HUES64 (cell line): Measurements from ENCODE around the gene PLA2G2A. TPM values are rescaled to one million over a fixed set of nuclear protein-coding genes. Genes with fewer than 3 reads are reported as not detected.
"Not testable (repeated sequence)": the region's sequence is repeated elsewhere in the genome, so short reads cannot be mapped to it uniquely, and the experiment has no call there.

Experiments
- H3K27ac ChIP-seq: 2 replicates; pipeline ENCODE4 v1.7.0; 2013; ENCODE audit warnings: low read depth, low read length, inconsistent platforms
- H3K27me3 ChIP-seq: 2 replicates; pipeline ENCODE4 v1.6.1; 2013; ENCODE audit warnings: mild to moderate bottlenecking, low read length; ENCODE audit not compliant: insufficient read depth
- H3K36me3 ChIP-seq: 2 replicates; pipeline ENCODE4 v1.6.1; 2013; ENCODE audit warnings: mild to moderate bottlenecking, low read length; ENCODE audit not compliant: insufficient read depth
- H3K4me1 ChIP-seq: 2 replicates; pipeline ENCODE4 v1.6.1; 2013; ENCODE audit warnings: mild to moderate bottlenecking, low read length, moderate library complexity; ENCODE audit not compliant: insufficient read depth
- H3K4me3 ChIP-seq: 2 replicates; pipeline ENCODE4 v1.5.1; 2013; ENCODE audit warnings: mild to moderate bottlenecking, low read length, moderate library complexity
- H3K9ac ChIP-seq: 2 replicates; pipeline ENCODE4 v1.6.1; 2013; ENCODE audit warnings: mild to moderate bottlenecking, low read depth, low read length
- H3K9me3 ChIP-seq: 2 replicates; pipeline ENCODE4 v1.6.1; 2013; ENCODE audit warnings: low read depth, low read length; ENCODE audit not compliant: insufficient read depth
- WGBS: fragments of 150-250, 120-280 bp; methylation state at CpG from one replicate; pipeline ENCODE4 v1.1.7; 2013; ENCODE audit warnings: missing lambda C conversion rate; 5-methylcytosine and 5-hydroxymethylcytosine counted together
- polyA plus RNA-seq, 2 experiments: library from polyadenylated mRNA; stranded (reverse); fragments of 50-300 nt; gene quantifications; one replicate each; pipeline ENCODE4 v1.2.3, GENCODE V29; 2013

The PLA2G2A gene, protein sequence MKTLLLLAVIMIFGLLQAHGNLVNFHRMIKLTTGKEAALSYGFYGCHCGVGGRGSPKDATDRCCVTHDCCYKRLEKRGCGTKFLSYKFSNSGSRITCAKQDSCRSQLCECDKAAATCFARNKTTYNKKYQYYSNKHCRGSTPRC
- polyA plus RNA-seq (2013, experiment 1 of 2), result 2.2 TPM
- 2.2 TPM for polyA plus RNA-seq (2013, experiment 2 of 2)

- no peak within 1 kb of the TSS for H3K27ac ChIP-seq
- H3K9me3 ChIP-seq, result no peaks in the 10 kb centered on the region
- H3K27me3 ChIP-seq, result no peaks in the 10 kb centered on the region
- no peak within 1 kb of the TSS for H3K4me3 ChIP-seq
- H3K9ac ChIP-seq, result no peak within 1 kb of the TSS
- H3K36me3 ChIP-seq, result no peaks in the 10 kb centered on the region
- WGBS, result 94% methylated on average over 8 of the region's 8 CpGs
- H3K4me1 ChIP-seq, result peaks cover 19% of the 10 kb centered on the region
These were observed at the start of gene PLA2G2A for GRCh38 chr1:19979494-19979977. Gene PLA2G2A, minus strand, starts transcription at chr1:19979618. Its CDS starts 845 bp downstream, at chr1:19978773.

- no peak overlapping the region for H3K4me3 ChIP-seq
- 90% methylated on average over 5 of the region's 5 CpGs for WGBS
- no peak overlapping the region for H3K27ac ChIP-seq
These were observed 49.3 kb upstream of the PLA2G2A start for GRCh38 chr1:20028726-20029125.

DNA sequence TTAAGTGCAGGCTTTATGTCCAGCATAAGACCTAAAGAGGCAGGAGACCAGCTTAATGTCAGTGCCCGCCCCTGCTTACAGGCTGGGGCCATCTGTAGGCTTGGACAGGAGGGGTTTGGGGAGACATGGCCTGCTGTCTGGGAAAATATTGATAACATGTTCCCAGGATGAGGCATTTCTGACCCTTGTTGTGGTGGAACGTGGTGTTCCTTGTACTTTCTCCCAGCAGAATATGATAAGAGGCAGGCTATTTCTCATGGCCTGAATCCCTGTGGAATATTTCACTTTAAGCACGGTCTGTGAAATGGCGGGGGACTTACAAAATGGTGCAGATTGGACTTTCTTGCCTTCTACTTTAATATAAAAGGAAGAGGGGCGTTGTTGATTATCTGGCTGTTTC is 48.7 kb upstream of the PLA2G2A start:
- 96% methylated on average over 5 of the region's 5 CpGs for WGBS
- Histone ChIP-seq H3K4me1 (no peaks in the 10 kb centered on the region), H3K27ac (no peak overlapping the region), H3K4me3 (no peak overlapping the region), H3K9ac (no peak overlapping the region), H3K27me3 (no peaks in the 10 kb centered on the region), H3K9me3 (no peaks in the 10 kb centered on the region), H3K36me3 (no peaks in the 10 kb centered on the region)

More at GRCh38 chr1:20028726-20029125, 49.3 kb upstream of the PLA2G2A start:
- Histone ChIP-seq H3K27me3 (no peaks in the 10 kb centered on the region), H3K36me3 (no peaks in the 10 kb centered on the region), H3K4me1 (no peaks in the 10 kb centered on the region), H3K9ac (no peak overlapping the region), H3K9me3 (no peaks in the 10 kb centered on the region)

- Histone ChIP-seq H3K36me3 (no peaks in the 10 kb centered on the region), H3K9me3 (peaks cover 8% of the 10 kb centered on the region), H3K27me3 (no peaks in the 10 kb centered on the region), H3K4me1 (no peaks in the 10 kb centered on the region), H3K4me3 (no peak overlapping the region), H3K9ac (no peak overlapping the region), H3K27ac (no peak overlapping the region)
- WGBS, result 80% methylated on average over 1 of the region's 1 CpG
These were observed 38.3 kb upstream of the PLA2G2A start for GRCh38 chr1:20017741-20018140.

- Histone ChIP-seq H3K9ac (no peak overlapping the region), H3K9me3 (peaks cover 8% of the 10 kb centered on the region), H3K4me1 (no peaks in the 10 kb centered on the region), H3K4me3 (no peak overlapping the region), H3K27ac (no peak overlapping the region), H3K36me3 (no peaks in the 10 kb centered on the region), H3K27me3 (no peaks in the 10 kb centered on the region)
- 93% methylated on average over 2 of the region's 2 CpGs for WGBS
These were observed 34.7 kb upstream of the PLA2G2A start for GRCh38 chr1:20014153-20014552.

DNA sequence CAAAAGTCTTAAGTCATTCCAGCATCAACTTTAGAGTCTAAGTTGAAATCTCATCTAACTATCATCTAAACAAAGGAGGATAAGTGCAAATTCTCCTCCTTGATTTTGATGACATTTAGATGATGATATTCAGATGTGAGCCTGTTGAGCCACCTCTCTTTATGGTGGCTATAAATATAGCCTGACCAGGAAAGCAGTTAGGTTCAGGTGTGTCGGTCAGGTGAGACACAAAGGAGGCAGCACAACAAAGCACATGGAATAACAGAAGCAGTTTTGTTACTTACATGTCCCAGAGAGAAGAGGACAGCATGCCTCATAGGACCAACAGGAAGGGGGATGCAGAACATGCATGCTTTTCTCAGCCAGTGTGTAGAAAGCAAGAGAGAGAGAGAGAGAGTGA is 30.6 kb upstream of the PLA2G2A start:
- Histone ChIP-seq H3K27ac (no peak overlapping the region), H3K4me1 (no peaks in the 10 kb centered on the region), H3K27me3 (no peaks in the 10 kb centered on the region), H3K9ac (no peak overlapping the region), H3K36me3 (no peaks in the 10 kb centered on the region), H3K9me3 (peaks cover 15% of the 10 kb centered on the region), H3K4me3 (no peak overlapping the region)
- 91% methylated on average over 1 of the region's 1 CpG for WGBS

DNA sequence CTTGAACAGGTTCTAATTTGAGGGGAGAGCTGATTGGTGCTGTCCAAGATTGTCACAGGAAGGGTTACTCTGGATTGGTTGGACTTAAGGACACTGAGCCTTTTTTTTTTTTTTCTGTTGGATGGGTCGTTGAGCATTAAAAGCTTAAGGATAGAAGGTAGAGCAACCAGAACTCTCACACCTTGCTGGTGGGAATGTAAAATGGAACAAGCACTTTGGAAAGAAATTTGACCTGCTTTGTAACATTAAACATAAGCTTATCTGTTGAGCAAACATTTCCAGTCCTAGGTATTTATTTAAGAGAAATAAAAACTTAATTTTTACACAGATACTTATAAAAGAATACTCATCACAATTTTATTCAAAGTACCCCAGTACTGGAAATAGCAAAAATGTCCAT is 29.8 kb upstream of the PLA2G2A start:
- H3K9me3 ChIP-seq, result peaks cover 13% of the 10 kb centered on the region
- no peak overlapping the region for H3K27ac ChIP-seq
- no CpG with 5 or more reads among the region's 1 CpG for WGBS
- no peak overlapping the region for H3K4me3 ChIP-seq
- H3K36me3 ChIP-seq, result no peaks in the 10 kb centered on the region
- H3K27me3 ChIP-seq, result no peaks in the 10 kb centered on the region
- H3K9ac ChIP-seq, result no peak overlapping the region
- H3K4me1 ChIP-seq, result no peaks in the 10 kb centered on the region

GRCh38 chr1:20008391-20008841 is 29.0 kb upstream of the PLA2G2A start:
- WGBS, result 94% methylated on average over 2 of the region's 2 CpGs
- no peak overlapping the region for H3K4me3 ChIP-seq
- H3K9ac ChIP-seq, result no peak overlapping the region
- H3K27me3 ChIP-seq, result no peaks in the 10 kb centered on the region
- no peaks in the 10 kb centered on the region for H3K36me3 ChIP-seq
- H3K27ac ChIP-seq, result no peak overlapping the region
- no peaks in the 10 kb centered on the region for H3K4me1 ChIP-seq
- H3K9me3 ChIP-seq, result peaks cover 9% of the 10 kb centered on the region

GRCh38 chr1:19998823-19999222 is 19.4 kb upstream of the PLA2G2A start:
- H3K9me3 ChIP-seq, result peaks cover 28% of the 10 kb centered on the region
- H3K27ac ChIP-seq, H3K4me3 ChIP-seq, H3K27me3 ChIP-seq, H3K4me1 ChIP-seq, H3K36me3 ChIP-seq, H3K9ac ChIP-seq: not testable (repeated sequence)
- WGBS, result 85% methylated on average over 2 of the region's 3 CpGs

DNA sequence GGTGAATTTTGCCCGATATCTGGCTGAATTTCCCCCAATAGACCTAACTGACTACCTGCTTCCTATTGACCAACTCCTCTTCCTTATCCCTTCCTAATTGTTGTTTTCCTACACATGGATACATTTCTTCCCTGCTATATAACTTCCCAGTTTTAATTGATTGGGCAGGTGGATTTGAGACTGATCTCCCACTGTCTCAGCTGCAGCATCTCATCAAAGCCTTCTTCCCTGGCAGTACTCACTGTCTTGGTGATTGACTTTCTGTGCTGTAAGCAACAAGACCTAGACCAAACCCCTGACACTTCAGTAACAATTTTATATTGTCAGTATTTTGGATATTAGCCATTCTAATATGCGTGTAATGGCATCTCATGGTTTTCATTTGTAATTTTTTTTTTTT is 11.3 kb upstream of the PLA2G2A start:
- Histone ChIP-seq H3K4me3 (peak overlapping the region; percentile 31), H3K27ac (peak overlapping the region; percentile 90; the same call in 1 of the 2 replicates), H3K36me3 (no peaks in the 10 kb centered on the region), H3K9ac (0 out of 2 replicates have a peak overlapping the region, but pooled peaks have one; percentile 4), H3K9me3 (peaks cover 11% of the 10 kb centered on the region), H3K27me3 (no peaks in the 10 kb centered on the region), H3K4me1 (peaks cover 40% of the 10 kb centered on the region)
- WGBS, result 45% methylated on average over 2 of the region's 2 CpGs

DNA sequence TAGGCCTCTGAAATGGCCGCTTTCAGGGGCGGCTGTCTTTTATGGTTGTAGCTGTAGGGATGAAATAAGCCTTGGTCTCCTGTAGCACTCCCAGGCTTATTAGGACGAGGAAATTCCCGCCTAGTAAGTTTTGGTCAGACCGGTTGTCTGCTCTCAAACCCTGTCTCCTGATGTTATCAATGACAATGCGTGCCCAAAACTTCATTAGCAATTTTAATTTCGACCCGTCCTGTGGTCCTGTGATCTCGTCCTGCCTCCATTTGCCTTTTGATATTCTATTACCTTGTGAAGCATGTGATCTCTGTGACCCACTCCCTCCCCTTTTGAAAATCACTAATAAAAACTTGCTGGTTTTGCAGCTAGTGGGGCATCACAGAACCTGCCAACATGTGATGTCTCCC is 10.8 kb upstream of the PLA2G2A start:
- H3K4me3 ChIP-seq, result peak overlapping the region; percentile 31; the same call in 1 of the 2 replicates
- peaks cover 40% of the 10 kb centered on the region for H3K4me1 ChIP-seq
- peak overlapping the region; percentile 90; the same call in 1 of the 2 replicates for H3K27ac ChIP-seq
- H3K9ac ChIP-seq, result peak overlapping the region; percentile 4; the same call in 1 of the 2 replicates
- H3K36me3 ChIP-seq, H3K9me3 ChIP-seq, H3K27me3 ChIP-seq: not testable (repeated sequence)
- WGBS, result 3% methylated on average over 9 of the region's 9 CpGs
